ENCODE data around the gene GFY.

- TF ChIP-seq CTCF (IDR thresholded peaks at IDR 0.05) (no peak), POLR2AphosphoS5 (IDR thresholded peaks at IDR 0.05) (no peak)
Observed at GRCh38 chr19:49395581-49396407, 29.4 kb upstream of the GFY start.
